Stomach (tissue), 9 donors: ENCODE measurements around the gene CEP350. TPM values are rescaled to one million over a fixed set of nuclear protein-coding genes. Genes with fewer than 3 reads are reported as not detected.
A peak's percentile ranks its signal among the peaks of the same experiment; 100 is the strongest.

Experiments used
- DNase-seq, 2 donors: peaks; one replicate each; pipeline versions ENCODE4 v3.0.0 to v3.0.0-alpha.2; 2013 to 2019
- H3K27ac ChIP-seq, 5 donors: fragments of 200-600 bp in 4 of 5; sonication (generic) in 4 of 5; one replicate each; pipeline ENCODE4 v1.5.1; 2013 to 2019; ENCODE audit warnings: mild to moderate bottlenecking in 1 of 5, moderate library complexity in 1 of 5
- H3K27me3 ChIP-seq, 3 donors: fragments of 200-600 bp; sonication (generic); one replicate each; pipeline ENCODE4 v1.5.1; 2017 to 2019; ENCODE audit warnings: mixed run types in 1 of 3
- H3K36me3 ChIP-seq, 4 donors: fragments of 200-600 bp; sonication (generic); 1 replicate in 3 of 4; 2 replicates in 1 of 4; pipeline ENCODE4 v1.5.1; 2016 to 2019
- H3K4me1 ChIP-seq, 4 donors: fragments of 200-600 bp; sonication (generic); one replicate each; pipeline ENCODE4 v1.5.1; 2016 to 2019
- H3K4me3 ChIP-seq, 4 donors: fragments of 200-600 bp; sonication (generic) in 3 of 4; one replicate each; pipeline ENCODE4 v1.5.1; 2016 to 2019; ENCODE audit warnings: mild to moderate bottlenecking in 1 of 4
- H3K9me3 ChIP-seq, 4 donors: fragments of 200-600 bp; sonication (generic); one replicate each; pipeline ENCODE4 v1.5.1; 2016 to 2019
- EP300 ChIP-seq: sonication (generic); formaldehyde crosslinking; IDR thresholded peaks from one replicate; pipeline ENCODE4 v1.6.1; 2017; ENCODE audit warnings: antibody characterized with exemption
- POLR2A ChIP-seq, 4 donors: fragments of 450-650 bp; IDR thresholded peaks; one replicate each; pipeline ENCODE4 v1.6.1; 2016; ENCODE audit warnings: antibody characterized with exemption in 4 of 4, control low read depth in 2 of 4, mild to moderate bottlenecking in 1 of 4, moderate library complexity in 1 of 4
- POLR2AphosphoS5 ChIP-seq, 3 donors: sonication (generic); formaldehyde crosslinking; IDR thresholded peaks; one replicate each; pipeline ENCODE4 v1.6.1; 2016; ENCODE audit warnings: antibody characterized with exemption in 3 of 3
- WGBS, 5 donors: extraction: QIAGEN DNeasy Blood & Tissue Kit in 3 of 5; methylation state at CpG; one replicate each; pipeline versions ENCODE4 v1.1.5 to v1.1.7; 2013 to 2018; 5-methylcytosine and 5-hydroxymethylcytosine counted together
- intact Hi-C: fragments of 100-400 bp; cut with DNase I; formaldehyde crosslinking; loops from one replicate; pipeline ENCODE4 v1.15.1; 2023; ENCODE audit warnings: low total_unique reads
- polyA plus RNA-seq, 3 donors: library from polyadenylated mRNA; stranded (reverse); fragments of 200-250 nt; gene quantifications; one replicate each; pipeline ENCODE4 v1.2.3, GENCODE V29; 2013
- total RNA-seq, 5 donors: library from RNA; depleted of rRNA; stranded (reverse); fragments of >200 nt; gene quantifications; one replicate each; pipeline versions ENCODE4 v1.1.0 to v1.2.3, GENCODE V29; 2014 to 2016
- TF ChIP-seq, protein P1 (sequence below), 7 experiments: fragments of 450-650 bp in 4 of 7; fragments of 200-600 bp in 3 of 7; sonication (generic) in 3 of 7; IDR thresholded peaks; one replicate each; pipeline ENCODE4 v1.5.1; 2016 to 2019; ENCODE audit warnings: antibody characterized with exemption in 7 of 7, control low read depth in 2 of 7, mild to moderate bottlenecking in 1 of 7
- donor health status: healthy with polysubstance abuse.
- donor health status: Bipolar disorder and iron deficiency.
- donor health status: healthy.

Gene CEP350
- total and polyA plus RNA-seq, 8 donors = 2.4 to 150 (median 67.8) TPM

DNA sequence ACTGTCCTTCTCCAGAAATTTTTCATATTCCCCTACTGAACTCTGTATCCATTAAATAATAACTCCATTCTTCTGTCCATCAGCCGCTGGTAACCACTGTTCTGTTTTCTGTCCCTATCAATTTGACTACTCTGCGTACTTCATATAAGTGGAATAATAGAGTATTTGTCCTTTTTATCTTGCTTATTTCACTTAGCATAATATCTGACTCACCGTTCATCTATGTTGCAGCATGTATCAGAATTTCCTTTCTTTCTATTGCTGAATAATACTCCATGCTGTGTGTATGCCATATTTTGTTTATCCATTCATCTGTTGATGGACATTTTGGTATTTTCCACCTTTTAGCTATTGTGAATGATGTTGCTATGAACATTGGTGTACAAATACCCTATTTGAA, 71.9 kb downstream of the CEP350 start:
- H3K27me3 ChIP-seq = no peaks in the 10 kb centered on the region
- no peak for DNase-seq
- no peak overlapping the region for H3K27ac ChIP-seq
- intact Hi-C loops = no loop called here
- 62 to 82% (median 68%) methylated on average over 3 of the region's 3 CpGs for WGBS, 5 donors
- H3K4me3 ChIP-seq = no peak overlapping the region
- peaks cover 14 to 82% (median 68%) of the 10 kb centered on the region in 4 donors for H3K36me3 ChIP-seq
- H3K9me3 ChIP-seq = no peaks in the 10 kb centered on the region
- TF ChIP-seq EP300 (no peak), POLR2A (IDR thresholded peaks at IDR 0.05) (no peak), POLR2AphosphoS5 (IDR thresholded peaks at IDR 0.05) (no peak)
- TF ChIP-seq, protein P1, sequence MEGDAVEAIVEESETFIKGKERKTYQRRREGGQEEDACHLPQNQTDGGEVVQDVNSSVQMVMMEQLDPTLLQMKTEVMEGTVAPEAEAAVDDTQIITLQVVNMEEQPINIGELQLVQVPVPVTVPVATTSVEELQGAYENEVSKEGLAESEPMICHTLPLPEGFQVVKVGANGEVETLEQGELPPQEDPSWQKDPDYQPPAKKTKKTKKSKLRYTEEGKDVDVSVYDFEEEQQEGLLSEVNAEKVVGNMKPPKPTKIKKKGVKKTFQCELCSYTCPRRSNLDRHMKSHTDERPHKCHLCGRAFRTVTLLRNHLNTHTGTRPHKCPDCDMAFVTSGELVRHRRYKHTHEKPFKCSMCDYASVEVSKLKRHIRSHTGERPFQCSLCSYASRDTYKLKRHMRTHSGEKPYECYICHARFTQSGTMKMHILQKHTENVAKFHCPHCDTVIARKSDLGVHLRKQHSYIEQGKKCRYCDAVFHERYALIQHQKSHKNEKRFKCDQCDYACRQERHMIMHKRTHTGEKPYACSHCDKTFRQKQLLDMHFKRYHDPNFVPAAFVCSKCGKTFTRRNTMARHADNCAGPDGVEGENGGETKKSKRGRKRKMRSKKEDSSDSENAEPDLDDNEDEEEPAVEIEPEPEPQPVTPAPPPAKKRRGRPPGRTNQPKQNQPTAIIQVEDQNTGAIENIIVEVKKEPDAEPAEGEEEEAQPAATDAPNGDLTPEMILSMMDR (IDR thresholded peaks at IDR 0.05) = no peak
- H3K4me1 ChIP-seq = peaks cover 0 to 21% (median 5%) of the 10 kb centered on the region in 4 donors

DNA sequence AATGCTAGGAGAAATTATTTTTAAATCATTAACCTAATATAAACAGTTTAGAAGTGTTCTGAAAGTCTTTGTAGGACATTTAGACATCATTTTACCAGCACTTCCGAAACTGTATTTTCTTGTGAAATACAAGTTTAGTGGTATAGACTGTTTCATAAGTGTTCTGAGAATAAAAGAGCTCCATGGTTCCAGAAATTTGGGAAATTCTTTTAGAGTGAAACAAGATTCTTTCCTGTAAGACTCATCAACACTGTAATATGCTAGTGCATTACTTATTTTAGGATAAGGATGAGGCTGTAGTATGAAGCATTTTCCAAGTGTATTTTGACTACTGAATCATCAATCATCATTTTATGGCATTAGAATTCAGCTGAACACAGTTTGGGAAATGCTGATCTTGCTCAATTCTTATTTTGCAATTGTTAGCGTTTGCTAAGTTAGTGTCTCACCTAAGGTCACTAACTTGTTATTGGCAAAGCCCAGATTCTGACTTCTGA, 73.4 kb downstream of the CEP350 start:
- H3K4me1 ChIP-seq = peaks cover 3 to 21% (median 5%) of the 10 kb centered on the region in 4 donors
- no peaks in the 10 kb centered on the region for H3K9me3 ChIP-seq
- TF ChIP-seq POLR2AphosphoS5 (IDR thresholded peaks at IDR 0.05) (peak in 1 of 3 donors; percentile 39), POLR2A (IDR thresholded peaks at IDR 0.05) (no peak), EP300 (no peak)
- TF ChIP-seq, protein P1 (IDR thresholded peaks at IDR 0.05) = no peak
- WGBS, 5 donors = 60 to 91% (median 83%) methylated on average over 2 of the region's 2 CpGs
- H3K27ac ChIP-seq = peak overlapping the region in 3 of 5 donors; percentile 9 to 22 (median 20)
- H3K27me3 ChIP-seq = no peaks in the 10 kb centered on the region
- H3K4me3 ChIP-seq = no peak overlapping the region
- intact Hi-C loops = no loop called here
- peaks cover 9 to 82% (median 70%) of the 10 kb centered on the region in 4 donors for H3K36me3 ChIP-seq
- no peak for DNase-seq

DNA sequence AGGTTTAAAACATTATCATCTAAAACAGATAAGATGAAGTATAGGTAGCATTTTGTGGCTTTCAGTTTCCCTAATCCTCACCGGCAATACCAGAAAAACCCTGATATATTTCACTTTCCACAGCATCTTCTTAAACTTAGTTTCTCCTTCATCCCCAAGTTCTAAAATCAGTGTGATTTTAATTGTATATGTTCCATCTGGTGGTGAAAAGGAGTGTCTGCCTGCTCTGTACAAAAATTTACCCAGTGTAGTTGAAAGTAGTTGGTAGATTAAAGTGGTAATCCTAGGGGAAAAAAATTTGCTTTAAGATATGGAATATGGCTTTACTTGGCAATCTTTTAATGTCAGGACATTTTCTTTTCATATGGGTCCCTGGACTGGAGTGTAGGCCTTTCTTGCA, 74.3 kb downstream of the CEP350 start:
- Histone ChIP-seq H3K4me1 (peaks cover 3 to 21% (median 5%) of the 10 kb centered on the region in 4 donors), H3K36me3 (peaks cover 6 to 80% (median 69%) of the 10 kb centered on the region in 4 donors), H3K27me3 (no peaks in the 10 kb centered on the region), H3K4me3 (no peak overlapping the region), H3K27ac (peak overlapping the region in 3 of 5 donors; percentile 9 to 20 (median 16)), H3K9me3 (no peaks in the 10 kb centered on the region)
- DNase-seq = no peak
- no peak for TF ChIP-seq POLR2AphosphoS5 (IDR thresholded peaks at IDR 0.05)
- TF ChIP-seq, protein P1 (IDR thresholded peaks at IDR 0.05) = no peak
- TF ChIP-seq EP300 = no peak
- no peak for TF ChIP-seq POLR2A (IDR thresholded peaks at IDR 0.05)
- 86 to 97% (median 90%) methylated on average over 1 of the region's 1 CpG for WGBS, 5 donors
- intact Hi-C loops = no loop called here

DNA sequence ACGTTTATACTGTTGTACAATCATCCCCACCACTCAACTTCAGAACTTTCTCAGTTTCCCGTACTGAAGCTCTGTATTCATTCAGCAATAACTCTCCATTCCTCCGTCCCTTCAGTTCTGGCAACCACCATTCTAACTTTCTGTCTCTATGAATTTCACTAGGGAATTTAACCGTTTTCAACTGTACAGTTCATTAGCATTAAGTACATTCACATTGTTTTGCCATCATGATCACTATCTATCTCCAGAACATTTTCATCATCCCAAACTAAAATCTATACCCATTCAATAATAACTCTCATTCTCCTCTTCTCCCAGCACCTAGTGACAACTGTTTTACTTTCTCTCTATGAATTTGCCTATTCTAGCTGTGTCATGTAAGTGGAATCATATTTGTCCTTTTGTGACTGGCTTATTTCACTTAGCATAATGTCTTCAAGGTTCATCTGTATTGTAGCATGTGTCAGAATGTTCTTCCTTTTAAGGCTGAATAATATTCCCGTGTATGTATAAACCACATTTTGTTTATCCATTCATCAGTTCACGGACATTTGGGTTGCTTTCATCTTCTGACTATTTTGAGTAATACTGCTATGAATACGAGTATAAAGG, 75.0 kb downstream of the CEP350 start:
- Histone ChIP-seq H3K27me3 (no peaks in the 10 kb centered on the region), H3K4me1 (peaks cover 3 to 21% (median 5%) of the 10 kb centered on the region in 4 donors), H3K4me3 (no peak overlapping the region), H3K36me3 (peaks cover under 1 to 80% (median 69%) of the 10 kb centered on the region in 4 donors), H3K9me3 (no peaks in the 10 kb centered on the region), H3K27ac (no peak overlapping the region)
- WGBS, 5 donors = 58 to 78% (median 69%) methylated on average over 7 of the region's 7 CpGs
- intact Hi-C loops = no loop called here
- DNase-seq = no peak
- no peak for TF ChIP-seq POLR2AphosphoS5 (IDR thresholded peaks at IDR 0.05)
- TF ChIP-seq POLR2A (IDR thresholded peaks at IDR 0.05) = no peak
- TF ChIP-seq EP300 = no peak
- TF ChIP-seq, protein P1 (IDR thresholded peaks at IDR 0.05) = no peak
